Keratinocyte (primary cell): ENCODE data around the gene CD86. TPM values are rescaled to one million over a fixed set of nuclear protein-coding genes. Genes with fewer than 3 reads are reported as not detected.
A peak's percentile ranks its signal among the peaks of the same experiment; 100 is the strongest.

ENCODE experiments used
- DNase-seq: peaks from one replicate; pipeline ENCODE4 v3.0.0-alpha.2; 2011; ENCODE audit warnings: low read depth, missing footprints, low spot score
- FAIRE-seq: peaks from 2 replicates; lab custom pipeline; 2011; peaks lifted over from hg19 to GRCh38; lab: Jason Lieb, UNC
- H2AFZ ChIP-seq: 2 replicates; pipeline ENCODE4 v1.6.0; 2012; ENCODE audit warnings: low read length, control low read depth, inconsistent platforms; ENCODE audit not compliant: control insufficient read depth
- H3K27ac ChIP-seq: 2 replicates; pipeline ENCODE4 v1.5.1; 2011; ENCODE audit warnings: low read length; ENCODE audit not compliant: control insufficient read depth, insufficient read depth
- H3K27me3 ChIP-seq: 3 replicates; pipeline ENCODE4 v1.6.0; 2011; ENCODE audit warnings: low read length; ENCODE audit not compliant: control insufficient read depth, insufficient read depth; ENCODE audit errors: extremely low read depth
- H3K36me3 ChIP-seq, 2 experiments: 2 replicates in 1 of 2; 3 replicates in 1 of 2; pipeline ENCODE4 v1.5.1; 2011; ENCODE audit warnings: low read length in 2 of 2, mild to moderate bottlenecking in 1 of 2; ENCODE audit not compliant: control insufficient read depth in 2 of 2, insufficient read depth in 2 of 2; ENCODE audit errors: extremely low read depth in 1 of 2
- H3K4me1 ChIP-seq: 3 replicates; pipeline ENCODE4 v1.5.1; 2011; ENCODE audit warnings: low read length; ENCODE audit not compliant: control insufficient read depth, insufficient read depth; ENCODE audit errors: extremely low read depth
- H3K4me2 ChIP-seq: 3 replicates; pipeline ENCODE4 v1.6.0; 2011; ENCODE audit warnings: low read depth, low read length; ENCODE audit not compliant: control insufficient read depth, insufficient read depth; ENCODE audit errors: extremely low read depth
- H3K4me3 ChIP-seq, 3 experiments: fragments of 200-600 bp in 1 of 3; sonication (generic) in 1 of 3; 2 replicates in 2 of 3; 3 replicates in 1 of 3; pipeline ENCODE4 v1.5.1; 2011 to 2016; ENCODE audit warnings: low read length in 3 of 3, mild to moderate bottlenecking in 3 of 3, control low read depth in 2 of 3, inconsistent platforms in 1 of 3, low read depth in 1 of 3, mixed read lengths in 1 of 3, mixed run types in 1 of 3, moderate library complexity in 1 of 3; ENCODE audit not compliant: control insufficient read depth in 2 of 3, insufficient read depth in 2 of 3; ENCODE audit errors: extremely low read depth in 1 of 3
- H3K79me2 ChIP-seq: 2 replicates; pipeline ENCODE4 v1.6.0; 2012; ENCODE audit warnings: low read length; ENCODE audit not compliant: control insufficient read depth, insufficient read depth
- H3K9ac ChIP-seq: 3 replicates; pipeline ENCODE4 v1.6.0; 2011; ENCODE audit warnings: low read length; ENCODE audit not compliant: control insufficient read depth, insufficient read depth; ENCODE audit errors: extremely low read depth
- H3K9me1 ChIP-seq: 3 replicates; pipeline ENCODE4 v1.6.0; 2011; ENCODE audit warnings: low read length; ENCODE audit not compliant: control insufficient read depth, insufficient read depth; ENCODE audit errors: extremely low read depth
- H3K9me3 ChIP-seq: 2 replicates; pipeline ENCODE4 v1.5.1; 2012; ENCODE audit warnings: low read depth, low read length; ENCODE audit not compliant: control insufficient read depth
- H4K20me1 ChIP-seq: 3 replicates; pipeline ENCODE4 v1.6.0; 2011; ENCODE audit warnings: low read length; ENCODE audit not compliant: control insufficient read depth, insufficient read depth; ENCODE audit errors: extremely low read depth
- CTCF ChIP-seq, 3 experiments: IDR thresholded peaks in 1 of 3; conservative IDR thresholded peaks in 1 of 3; optimal IDR thresholded peaks in 1 of 3; 2 replicates in 2 of 3; 3 replicates in 1 of 3; pipeline versions ENCODE3 to v1.5.1; 2011; ENCODE audit warnings: low read length in 3 of 3, mild to moderate bottlenecking in 3 of 3, moderate library complexity in 2 of 3, control low read depth in 1 of 3, inconsistent platforms in 1 of 3; ENCODE audit not compliant: insufficient read depth in 2 of 3; ENCODE audit errors: extremely low read depth in 1 of 3
- EZH2 ChIP-seq: IDR thresholded peaks from one replicate; pipeline ENCODE4 v1.6.1; 2012; ENCODE audit warnings: inconsistent platforms, mild to moderate bottlenecking, low read length, moderate library complexity
- dilution Hi-C: fragments of 300-500 bp; cut with MboI; formaldehyde crosslinking; loops from one replicate; pipeline ENCODE4 v1.7.0; 2020; ENCODE audit warnings: low sequenced_read_pairs; ENCODE audit not compliant: extremely low pct_ligation_motif_present
- polyA plus RNA-seq, 5 experiments: library from polyadenylated mRNA; depleted of rRNA in 3 of 5; stranded (reverse) in 3 of 5; stranded (forward) in 1 of 5; unstranded in 1 of 5; fragments of >200 nt; gene quantifications; 1 replicate in 1 of 5; 2 replicates in 3 of 5; 3 replicates in 1 of 5; pipeline versions ENCODE4 v1.2.1 to v1.2.3, GENCODE V29; 2011 to 2012; ENCODE audit warnings: missing spikeins in 2 of 5, low read depth in 1 of 5, low replicate concordance in 1 of 5

The CD86 gene
- polyA plus RNA-seq, 1 donor (not counting 4 experiments of a cell fraction or from before 2014, with no cell fraction given) = 2.9 TPM

- FAIRE-seq = peak; percentile 5
- Histone ChIP-seq H3K4me2 (no peak overlapping the region), H3K27ac (no peak overlapping the region), H4K20me1 (no peaks in the 10 kb centered on the region), H3K9ac (no peak overlapping the region), H3K9me3 (no peaks in the 10 kb centered on the region), H2AFZ (no peak overlapping the region), H3K4me1 (peaks cover 5% of the 10 kb centered on the region), H3K9me1 (no peaks in the 10 kb centered on the region), H3K79me2 (no peaks in the 10 kb centered on the region), H3K4me3 (no peak overlapping the region), H3K36me3 (no peaks in the 10 kb centered on the region), H3K27me3 (no peaks in the 10 kb centered on the region)
- TF ChIP-seq CTCF (optimal IDR thresholded peaks at IDR 0.05 in 1 of 3, IDR thresholded peaks at IDR 0.05 in 1 of 3, conservative IDR thresholded peaks at IDR 0.05 in 1 of 3; ENCODE audit: extremely low read depth in 1 of 3, insufficient read depth in 2 of 3, low read length in 3 of 3) = no peak
- no peak for TF ChIP-seq EZH2
- DNase-seq = no peak
- dilution Hi-C loops = no loop called here
Observed at GRCh38 chr3:122024800-122025199, 30.4 kb upstream of the CD86 start.

DNA sequence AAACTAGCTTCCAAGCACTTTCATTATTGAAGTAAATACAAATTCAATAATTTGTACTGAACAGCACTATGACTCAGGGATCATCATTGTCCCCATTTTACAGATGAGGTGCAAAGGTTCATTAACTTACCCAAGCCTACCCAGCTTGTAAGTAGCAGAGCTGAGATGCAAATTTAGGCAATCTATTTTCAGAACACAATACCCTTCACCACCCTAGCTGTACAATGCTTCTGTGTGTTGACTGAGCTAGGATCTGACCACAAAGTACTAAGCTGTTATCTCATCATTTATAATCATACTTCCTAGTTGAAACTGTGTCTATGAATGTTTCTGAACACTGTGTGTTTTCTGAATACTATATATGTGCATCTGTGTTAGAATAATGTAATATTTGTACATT is 29.9 kb upstream of the CD86 start:
- no peaks in the 10 kb centered on the region for H4K20me1 ChIP-seq
- H3K4me1 ChIP-seq = peaks cover 5% of the 10 kb centered on the region
- TF ChIP-seq EZH2 = no peak
- no peak for TF ChIP-seq CTCF (optimal IDR thresholded peaks at IDR 0.05 in 1 of 3, IDR thresholded peaks at IDR 0.05 in 1 of 3, conservative IDR thresholded peaks at IDR 0.05 in 1 of 3; ENCODE audit: extremely low read depth in 1 of 3, insufficient read depth in 2 of 3, low read length in 3 of 3)
- H3K9me1 ChIP-seq = no peaks in the 10 kb centered on the region
- H3K4me2 ChIP-seq = no peak overlapping the region
- no peak overlapping the region for H2AFZ ChIP-seq
- H3K79me2 ChIP-seq = no peaks in the 10 kb centered on the region
- no peaks in the 10 kb centered on the region for H3K27me3 ChIP-seq
- no peak overlapping the region for H3K27ac ChIP-seq
- H3K4me3 ChIP-seq = no peak overlapping the region
- FAIRE-seq = no peak
- H3K9ac ChIP-seq = no peak overlapping the region
- no peak for DNase-seq
- H3K36me3 ChIP-seq = no peaks in the 10 kb centered on the region
- H3K9me3 ChIP-seq = no peaks in the 10 kb centered on the region
- dilution Hi-C loops = no loop called here
